H1 (cell line): ENCODE measurements around the gene ARHGAP24. TPM values are rescaled to one million over a fixed set of nuclear protein-coding genes. Genes with fewer than 3 reads are reported as not detected.

Experiments used
- CTCF ChIA-PET: fragments of 300-600 bp; sonication (Branson Sonifier 250); formaldehyde crosslinking; loops from one replicate; lab custom pipeline; 2021; ENCODE audit not compliant: partially characterized antibody; lab: Charles Lee
- POLR2A ChIA-PET: fragments of 300-600 bp; sonication (Branson Sonifier 250); formaldehyde crosslinking; loops from one replicate; lab custom pipeline; 2021; ENCODE audit warnings: inconsistent platforms; ENCODE audit not compliant: partially characterized antibody; lab: Charles Lee
- DNase-seq, 2 experiments: peaks; one replicate each; pipeline versions ENCODE4 v3.0.0 to v3.0.0-alpha.2; 2010 to 2022; ENCODE audit warnings: low spot score in 2 of 2, low read depth in 1 of 2, mixed read lengths in 1 of 2
- FAIRE-seq: peaks from 2 replicates; lab custom pipeline; 2011; peaks lifted over from hg19 to GRCh38; lab: Jason Lieb, UNC
- H2AFZ ChIP-seq: 2 replicates; pipeline ENCODE4 v1.8.1; 2012; ENCODE audit warnings: low read length, inconsistent platforms
- H2AK5ac ChIP-seq: 2 replicates; pipeline ENCODE4 v1.6.1; 2013; ENCODE audit warnings: low read depth, low read length
- H2BK120ac ChIP-seq: replicated peaks from 2 replicates; pipeline ENCODE3; 2013; ENCODE audit warnings: low read depth, low read length, inconsistent platforms
- H2BK12ac ChIP-seq: 2 replicates; pipeline ENCODE4 v1.6.1; 2013; ENCODE audit warnings: low read depth, low read length
- H2BK15ac ChIP-seq: 2 replicates; pipeline ENCODE4 v1.6.1; 2013; ENCODE audit warnings: low read length
- H2BK20ac ChIP-seq: 2 replicates; pipeline ENCODE4 v1.6.1; 2013; ENCODE audit warnings: low read length
- H2BK5ac ChIP-seq: 2 replicates; pipeline ENCODE4 v1.6.1; 2013; ENCODE audit warnings: low read depth, low read length
- H3K14ac ChIP-seq: 2 replicates; pipeline ENCODE4 v1.6.1; 2013; ENCODE audit warnings: inconsistent platforms; ENCODE audit not compliant: insufficient read length
- H3K18ac ChIP-seq: 2 replicates; pipeline ENCODE4 v1.6.1; 2013; ENCODE audit warnings: low read length; ENCODE audit errors: extremely low read depth
- H3K23ac ChIP-seq: 2 replicates; pipeline ENCODE4 v1.6.1; 2013; ENCODE audit warnings: inconsistent platforms; ENCODE audit not compliant: insufficient read length
- H3K23me2 ChIP-seq: 2 replicates; pipeline ENCODE4 v1.6.1; 2013; ENCODE audit warnings: low read depth, low read length
- H3K27ac ChIP-seq: 2 replicates; pipeline ENCODE4 v1.6.1; 2011; ENCODE audit warnings: low read depth, low read length, inconsistent platforms
- H3K27me3 ChIP-seq, 4 experiments: replicated peaks in 1 of 4; 1 replicate in 1 of 4; 2 replicates in 3 of 4; pipeline versions ENCODE4 v1.6.1 to v1.8.1; 2011 to 2013; ENCODE audit warnings: low read length in 3 of 4, mild to moderate bottlenecking in 3 of 4, inconsistent platforms in 2 of 4, mixed read lengths in 2 of 4, moderate library complexity in 1 of 4; ENCODE audit not compliant: control insufficient read depth in 3 of 4, insufficient read depth in 3 of 4; ENCODE audit errors: extremely low read depth in 1 of 4
- H3K36me3 ChIP-seq, 4 experiments: 2 replicates each; pipeline versions ENCODE4 v1.6.1 to v1.8.1; 2011 to 2013; ENCODE audit warnings: mild to moderate bottlenecking in 4 of 4, low read length in 3 of 4, moderate library complexity in 2 of 4, control low read depth in 1 of 4, inconsistent platforms in 1 of 4; ENCODE audit not compliant: insufficient read depth in 4 of 4, control insufficient read depth in 2 of 4
- H3K4ac ChIP-seq: replicated peaks from 2 replicates; pipeline ENCODE3; 2013; ENCODE audit warnings: low read length, low read depth, mixed read lengths, inconsistent platforms; ENCODE audit not compliant: insufficient read length
- H3K4me1 ChIP-seq, 4 experiments: replicated peaks in 1 of 4; 1 replicate in 1 of 4; 2 replicates in 3 of 4; pipeline versions ENCODE4 v1.6.1 to v1.8.1; 2011 to 2013; ENCODE audit warnings: low read length in 3 of 4, inconsistent platforms in 2 of 4, mixed read lengths in 1 of 4; ENCODE audit not compliant: insufficient read depth in 4 of 4, control insufficient read depth in 3 of 4
- H3K4me2 ChIP-seq, 2 experiments: 2 replicates each; pipeline versions ENCODE4 v1.6.1 to v1.8.1; 2011 to 2013; ENCODE audit warnings: low read depth in 2 of 2, low read length in 2 of 2, control low read depth in 1 of 2, inconsistent platforms in 1 of 2, mild to moderate bottlenecking in 1 of 2; ENCODE audit not compliant: insufficient read depth in 1 of 2
- H3K4me3 ChIP-seq, 4 experiments: fragments of 200-600, 300-600 bp in 1 of 4; sonication (generic), shearing (Covaris generic), sonication (Bioruptor Twin) in 1 of 4; 2 replicates each; pipeline versions ENCODE4 v1.5.1 to v1.8.1; 2011 to 2016; ENCODE audit warnings: low read length in 4 of 4, low read depth in 3 of 4, control low read depth in 2 of 4, inconsistent platforms in 2 of 4, mild to moderate bottlenecking in 2 of 4, mixed read lengths in 1 of 4, moderate library complexity in 1 of 4; ENCODE audit not compliant: insufficient read depth in 2 of 4; ENCODE audit errors: extremely low read depth in 1 of 4
- H3K56ac ChIP-seq: replicated peaks from 2 replicates; pipeline ENCODE3; 2013; ENCODE audit warnings: low read depth, mild to moderate bottlenecking, mixed read lengths, low read length, inconsistent platforms; ENCODE audit not compliant: insufficient read length
- H3K79me1 ChIP-seq: 2 replicates; pipeline ENCODE4 v1.6.1; 2013; ENCODE audit warnings: low read depth, low read length, control low read depth
- H3K79me2 ChIP-seq, 2 experiments: 2 replicates each; pipeline versions ENCODE4 v1.6.1 to v1.8.1; 2012 to 2013; ENCODE audit warnings: low read length in 2 of 2, mild to moderate bottlenecking in 2 of 2, inconsistent platforms in 1 of 2; ENCODE audit not compliant: insufficient read depth in 2 of 2, control insufficient read depth in 1 of 2
- H3K9ac ChIP-seq, 4 experiments: replicated peaks in 1 of 4; 1 replicate in 1 of 4; 2 replicates in 3 of 4; pipeline versions ENCODE4 v1.6.1 to v1.8.1; 2011 to 2013; ENCODE audit warnings: low read depth in 3 of 4, low read length in 3 of 4, control low read depth in 2 of 4, mild to moderate bottlenecking in 2 of 4, moderate library complexity in 2 of 4, inconsistent platforms in 1 of 4; ENCODE audit errors: extremely low read depth in 1 of 4
- H3K9me3 ChIP-seq, 2 experiments: 2 replicates each; pipeline versions ENCODE4 v1.6.1 to v1.8.1; 2012 to 2013; ENCODE audit warnings: mild to moderate bottlenecking in 2 of 2, moderate library complexity in 2 of 2, control low read depth in 1 of 2, inconsistent platforms in 1 of 2, low read depth in 1 of 2, low read length in 1 of 2, mixed read lengths in 1 of 2; ENCODE audit not compliant: insufficient read depth in 2 of 2
- H4K20me1 ChIP-seq, 2 experiments: replicated peaks in 1 of 2; 2 replicates each; pipeline versions ENCODE3 to v1.8.1; 2011 to 2013; ENCODE audit warnings: inconsistent platforms in 2 of 2, low read length in 2 of 2, mild to moderate bottlenecking in 1 of 2; ENCODE audit not compliant: insufficient read depth in 2 of 2, control insufficient read depth in 1 of 2
- H4K5ac ChIP-seq: 2 replicates; pipeline ENCODE4 v1.6.1; 2013; ENCODE audit warnings: low read length, low read depth, mixed read lengths, inconsistent platforms; ENCODE audit not compliant: insufficient read length
- H4K8ac ChIP-seq: 2 replicates; pipeline ENCODE4 v1.8.0; 2013; ENCODE audit warnings: mild to moderate bottlenecking, moderate library complexity, low read length, inconsistent platforms; ENCODE audit not compliant: insufficient read depth; ENCODE audit errors: extremely low read depth
- H4K91ac ChIP-seq: replicated peaks from 2 replicates; pipeline ENCODE3; 2013; ENCODE audit warnings: low read length, mixed read lengths, inconsistent platforms; ENCODE audit not compliant: insufficient read length
- GABPA ChIP-seq: IDR thresholded peaks from 2 replicates; pipeline ENCODE4 v1.6.1; 2011; ENCODE audit warnings: mild to moderate bottlenecking, low read length, moderate library complexity, borderline replicate concordance; ENCODE audit not compliant: insufficient read depth
- JUND ChIP-seq: IDR thresholded peaks from 2 replicates; pipeline ENCODE4 v1.6.1; 2011; ENCODE audit warnings: mild to moderate bottlenecking, improper control_type of control experiment, low read length
- POU5F1 ChIP-seq: IDR thresholded peaks from 2 replicates; pipeline ENCODE4 v1.6.1; 2011; ENCODE audit warnings: low read depth, mild to moderate bottlenecking, low read length, moderate library complexity
- WGBS, 2 experiments: shearing (Covaris generic) in 1 of 2; methylation state at CpG; one replicate each; pipeline versions ENCODE4 v1.1.6 to v1.1.7; 2013 to 2015; ENCODE audit warnings: low lambda C conversion rate in 2 of 2, mixed read lengths in 2 of 2, inconsistent platforms in 1 of 2, low coverage in 1 of 2, missing lambda C conversion rate in 1 of 2; ENCODE audit not compliant: insufficient replicate concordance in 2 of 2, insufficient coverage in 1 of 2, insufficient read length in 1 of 2; ENCODE audit errors: extremely low coverage in 1 of 2, missing lambda C conversion rate in 1 of 2; 5-methylcytosine and 5-hydroxymethylcytosine counted together
- polyA plus RNA-seq, 7 experiments: library from polyadenylated mRNA; depleted of rRNA in 3 of 7; stranded (reverse) in 5 of 7; unstranded in 2 of 7; fragments of >200 nt in 5 of 7; fragments of 200-250 nt in 2 of 7; gene quantifications; 1 replicate in 5 of 7; 2 replicates in 1 of 7; 4 replicates in 1 of 7; pipeline versions ENCODE4 v1.2.1 to v1.2.3, GENCODE V29; 2011 to 2013; ENCODE audit warnings: missing spikeins in 2 of 7, mixed read lengths in 2 of 7
- total RNA-seq: library from RNA; stranded (reverse); fragmentation: NEBNext Ultra II Directional; extraction: Animal tissue kit (Norgen Biotek cat#: 25700); gene quantifications from 2 replicates; pipeline ENCODE4 v1.2.1, GENCODE V29; 2021

The ARHGAP24 gene
- total and polyA plus RNA-seq, 2 of the 8 experiments (the other 6 are each of a cell fraction or from before 2014, with no cell fraction given), result 0.08 to 0.50 TPM

- H3K23ac ChIP-seq, result no peak overlapping the region
- H3K9ac ChIP-seq, result no peak overlapping the region
- H3K4ac ChIP-seq, result no peak overlapping the region
- H4K8ac ChIP-seq, result no peak overlapping the region
- TF ChIP-seq JUND (no peak), POU5F1 (no peak), GABPA (no peak)
- TF ChIP-seq, all 59 proteins: peak for 0
- Histone ChIP-seq H4K5ac (no peak overlapping the region), H3K36me3 (no peaks in the 10 kb centered on the region), H2AFZ (no peak overlapping the region), H3K4me1 (no peaks in the 10 kb centered on the region), H3K18ac (no peak overlapping the region), H2BK12ac (no peak overlapping the region), H3K79me1 (no peaks in the 10 kb centered on the region), H2BK20ac (no peak overlapping the region), H3K23me2 (no peaks in the 10 kb centered on the region), H3K9me3 (no peaks in the 10 kb centered on the region), H3K4me3 (no peak overlapping the region), H3K14ac (no peak overlapping the region), H3K27me3 (no peaks in the 10 kb centered on the region), H2AK5ac (no peak overlapping the region), H4K91ac (no peak overlapping the region), H3K79me2 (no peaks in the 10 kb centered on the region), H3K27ac (no peak overlapping the region), H3K56ac (no peak overlapping the region), H2BK5ac (no peak overlapping the region), H3K4me2 (no peak overlapping the region), H2BK120ac (no peak overlapping the region), H2BK15ac (no peak overlapping the region), H4K20me1 (no peaks in the 10 kb centered on the region)
- FAIRE-seq, result no peak
- POLR2A ChIA-PET, result no interaction called here
- CTCF ChIA-PET, result no interaction called here
- no peak for DNase-seq
- WGBS, 2 experiments, result 88% methylated on average over 3 of the region's 3 CpGs; no CpG with 5 or more reads in 1 of the 2 experiments
These were observed 228.1 kb downstream of the ARHGAP24 start for GRCh38 chr4:85703096-85703495.
